Naive B cell (primary cell): ENCODE data around the gene DOK5. TPM values are rescaled to one million over a fixed set of nuclear protein-coding genes. Genes with fewer than 3 reads are reported as not detected.

Experiments
- ATAC-seq, 2 donors: fragments of 150-1000 bp; cut with Tn5 transposase; 2 replicates each; pipeline ENCODE4 v1.10.0; 2021; ENCODE audit warnings: low read depth in 2 of 2, mild to moderate bottlenecking in 2 of 2, moderate library complexity in 2 of 2
- DNase-seq: peaks from one replicate; pipeline ENCODE4 v3.0.0; 2022
- H3K27ac Mint-ChIP-seq, 6 donors: one replicate each; pipeline ENCODE4 v1.8.0; 2020 to 2022; ENCODE audit warnings: mild to moderate bottlenecking in 6 of 6, mixed read lengths in 6 of 6, moderate library complexity in 5 of 6, inconsistent platforms in 2 of 6
- H3K27me3 Mint-ChIP-seq, 3 donors: one replicate each; pipeline ENCODE4 v1.8.0; 2021 to 2022; ENCODE audit warnings: mixed read lengths in 3 of 3, mild to moderate bottlenecking in 1 of 3
- H3K36me3 Mint-ChIP-seq, 2 donors: one replicate each; pipeline ENCODE4 v1.8.0; 2020 to 2022; ENCODE audit warnings: mixed read lengths in 2 of 2, inconsistent platforms in 1 of 2, mild to moderate bottlenecking in 1 of 2
- H3K4me1 Mint-ChIP-seq, 3 donors: one replicate each; pipeline ENCODE4 v1.8.0; 2020 to 2022; ENCODE audit warnings: mixed read lengths in 3 of 3, inconsistent platforms in 1 of 3, mild to moderate bottlenecking in 1 of 3, moderate library complexity in 1 of 3
- H3K4me3 Mint-ChIP-seq, 8 donors: one replicate each; pipeline ENCODE4 v1.8.0; 2020 to 2022; ENCODE audit warnings: mild to moderate bottlenecking in 8 of 8, mixed read lengths in 8 of 8, moderate library complexity in 8 of 8, inconsistent platforms in 2 of 8
- H3K9me3 Mint-ChIP-seq, 7 donors: one replicate each; pipeline ENCODE4 v1.8.0; 2020 to 2022; ENCODE audit warnings: mixed read lengths in 7 of 7, mild to moderate bottlenecking in 5 of 7, inconsistent platforms in 2 of 7, moderate library complexity in 1 of 7
- polyA plus RNA-seq, 6 donors: library from polyadenylated mRNA; unstranded; fragments of 300-500 nt; fragmentation: Illumina TruSeq; gene quantifications; one replicate each; pipeline ENCODE4 v1.2.3, GENCODE V29; 2021; ENCODE audit warnings: low read depth in 6 of 6

The DOK5 gene
- polyA plus RNA-seq, 6 donors from 2014 or later = not detected

GRCh38 chr20:54560357-54560756 is 85.0 kb downstream of the DOK5 start:
- Mint-ChIP-seq H3K4me3 (peak overlapping the region in 1 of 8 donors; percentile 30), H3K27ac (no peak overlapping the region)
- no peak for ATAC-seq

GRCh38 chr20:54565255-54565654 is 89.9 kb downstream of the DOK5 start:
- ATAC-seq = no peak
- H3K4me1 Mint-ChIP-seq = no peaks in the 10 kb centered on the region
- H3K36me3 Mint-ChIP-seq = no peaks in the 10 kb centered on the region
- DNase-seq = no peak
- no peak overlapping the region for H3K4me3 Mint-ChIP-seq
- peaks cover 0 to 4% (median 1%) of the 10 kb centered on the region in 7 donors for H3K9me3 Mint-ChIP-seq
- H3K27ac Mint-ChIP-seq = no peak overlapping the region
- no peaks in the 10 kb centered on the region for H3K27me3 Mint-ChIP-seq

More at GRCh38 chr20:54560357-54560756, 85.0 kb downstream of the DOK5 start:
- H3K36me3 Mint-ChIP-seq = no peaks in the 10 kb centered on the region
- peaks cover 0 to 18% (median 0%) of the 10 kb centered on the region in 3 donors for H3K27me3 Mint-ChIP-seq
- no peak for DNase-seq
- peaks cover 0 to 4% (median 2%) of the 10 kb centered on the region in 7 donors for H3K9me3 Mint-ChIP-seq
- H3K4me1 Mint-ChIP-seq = no peaks in the 10 kb centered on the region

GRCh38 chr20:54566031-54566688 is 90.8 kb downstream of the DOK5 start:
- DNase-seq (no peak), ATAC-seq (no peak)
- no peaks in the 10 kb centered on the region for H3K27me3 Mint-ChIP-seq
- H3K4me3 Mint-ChIP-seq = no peak overlapping the region
- H3K27ac Mint-ChIP-seq = no peak overlapping the region
- no peaks in the 10 kb centered on the region for H3K4me1 Mint-ChIP-seq
- H3K9me3 Mint-ChIP-seq = peaks cover 0 to 3% (median 0%) of the 10 kb centered on the region in 7 donors
- H3K36me3 Mint-ChIP-seq = no peaks in the 10 kb centered on the region

GRCh38 chr20:54570561-54570960 is 95.2 kb downstream of the DOK5 start:
- H3K4me3 Mint-ChIP-seq = no peak overlapping the region
- DNase-seq (no peak), ATAC-seq (no peak)
- H3K27ac Mint-ChIP-seq = no peak overlapping the region
- H3K36me3 Mint-ChIP-seq = no peaks in the 10 kb centered on the region
- H3K4me1 Mint-ChIP-seq = no peaks in the 10 kb centered on the region
- H3K27me3 Mint-ChIP-seq = peaks cover 0 to 9% (median 0%) of the 10 kb centered on the region in 3 donors
- peaks cover 0 to 5% (median 0%) of the 10 kb centered on the region in 7 donors for H3K9me3 Mint-ChIP-seq

GRCh38 chr20:54572665-54573435 is 97.5 kb downstream of the DOK5 start:
- no peak overlapping the region for H3K27ac Mint-ChIP-seq
- H3K36me3 Mint-ChIP-seq = no peaks in the 10 kb centered on the region
- no peak overlapping the region for H3K4me3 Mint-ChIP-seq
- DNase-seq = no peak
- H3K4me1 Mint-ChIP-seq = no peaks in the 10 kb centered on the region
- peaks cover 0 to 5% (median 0%) of the 10 kb centered on the region in 7 donors for H3K9me3 Mint-ChIP-seq
- H3K27me3 Mint-ChIP-seq = peaks cover 0 to 9% (median 0%) of the 10 kb centered on the region in 3 donors
- ATAC-seq = no peak

- H3K27me3 Mint-ChIP-seq = peaks cover 0 to 9% (median 0%) of the 10 kb centered on the region in 3 donors
Observed at GRCh38 chr20:54573838-54574237, 98.4 kb downstream of the DOK5 start.

GRCh38 chr20:54576518-54576917 is 101.1 kb downstream of the DOK5 start:
- ATAC-seq (no peak), DNase-seq (no peak)
- H3K36me3 Mint-ChIP-seq = no peaks in the 10 kb centered on the region
- H3K27me3 Mint-ChIP-seq = peaks cover 0 to 9% (median 3%) of the 10 kb centered on the region in 3 donors
- H3K4me1 Mint-ChIP-seq = no peaks in the 10 kb centered on the region
- no peak overlapping the region for H3K27ac Mint-ChIP-seq
- no peak overlapping the region for H3K4me3 Mint-ChIP-seq
- H3K9me3 Mint-ChIP-seq = peaks cover 0 to 5% (median under 1%) of the 10 kb centered on the region in 7 donors

More at GRCh38 chr20:54573838-54574237, 98.4 kb downstream of the DOK5 start:
- no peak overlapping the region for H3K27ac Mint-ChIP-seq
- no peak for DNase-seq
- no peaks in the 10 kb centered on the region for H3K4me1 Mint-ChIP-seq
- ATAC-seq = no peak
- peaks cover 0 to 5% (median 0%) of the 10 kb centered on the region in 7 donors for H3K9me3 Mint-ChIP-seq
- no peaks in the 10 kb centered on the region for H3K36me3 Mint-ChIP-seq
- H3K4me3 Mint-ChIP-seq = no peak overlapping the region

GRCh38 chr20:54577637-54578036 is 102.2 kb downstream of the DOK5 start:
- H3K27me3 Mint-ChIP-seq = peaks cover 0 to 7% (median 3%) of the 10 kb centered on the region in 3 donors
- H3K9me3 Mint-ChIP-seq = peaks cover 0 to 8% (median 2%) of the 10 kb centered on the region in 7 donors
- no peaks in the 10 kb centered on the region for H3K36me3 Mint-ChIP-seq
- no peak overlapping the region for H3K27ac Mint-ChIP-seq
- no peak for ATAC-seq
- H3K4me1 Mint-ChIP-seq = no peaks in the 10 kb centered on the region
- no peak for DNase-seq
- peak overlapping the region in 1 of 8 donors; percentile 5 for H3K4me3 Mint-ChIP-seq

- Mint-ChIP-seq H3K4me3 (no peak overlapping the region), H3K36me3 (no peaks in the 10 kb centered on the region), H3K9me3 (peaks cover 5 to 26% (median 9%) of the 10 kb centered on the region in 7 donors), H3K27ac (no peak overlapping the region), H3K27me3 (peaks cover 16 to 20% (median 17%) of the 10 kb centered on the region in 3 donors), H3K4me1 (no peaks in the 10 kb centered on the region)
- ATAC-seq = no peak
- DNase-seq = no peak
Observed at GRCh38 chr20:54585217-54585616, 109.8 kb downstream of the DOK5 start.

GRCh38 chr20:54587408-54587807 is 112.0 kb downstream of the DOK5 start:
- no peak for ATAC-seq
- H3K36me3 Mint-ChIP-seq = no peaks in the 10 kb centered on the region

GRCh38 chr20:54589402-54590030 is 114.1 kb downstream of the DOK5 start:
- ATAC-seq (no peak), DNase-seq (no peak)
- Mint-ChIP-seq H3K4me3 (no peak overlapping the region), H3K27me3 (peaks cover 13 to 20% (median 14%) of the 10 kb centered on the region in 3 donors), H3K27ac (no peak overlapping the region), H3K36me3 (no peaks in the 10 kb centered on the region), H3K4me1 (no peaks in the 10 kb centered on the region), H3K9me3 (no peaks in the 10 kb centered on the region)

More at GRCh38 chr20:54587408-54587807, 112.0 kb downstream of the DOK5 start:
- Mint-ChIP-seq H3K9me3 (peaks cover 4 to 19% (median 7%) of the 10 kb centered on the region in 7 donors), H3K27ac (no peak overlapping the region), H3K27me3 (peaks cover 13 to 20% (median 20%) of the 10 kb centered on the region in 3 donors), H3K4me1 (no peaks in the 10 kb centered on the region), H3K4me3 (no peak overlapping the region)
- DNase-seq = no peak

GRCh38 chr20:54590856-54591255 is 115.5 kb downstream of the DOK5 start:
- ATAC-seq = no peak
- peaks cover 13 to 25% (median 14%) of the 10 kb centered on the region in 3 donors for H3K27me3 Mint-ChIP-seq
- H3K4me3 Mint-ChIP-seq = no peak overlapping the region
- no peak overlapping the region for H3K27ac Mint-ChIP-seq
- no peaks in the 10 kb centered on the region for H3K36me3 Mint-ChIP-seq
- no peak for DNase-seq
- H3K4me1 Mint-ChIP-seq = no peaks in the 10 kb centered on the region
- H3K9me3 Mint-ChIP-seq = peaks cover 0 to 4% (median 0%) of the 10 kb centered on the region in 7 donors

- Mint-ChIP-seq H3K27me3 (peaks cover 5 to 8% (median 7%) of the 10 kb centered on the region in 3 donors), H3K4me1 (no peaks in the 10 kb centered on the region), H3K4me3 (no peak overlapping the region), H3K9me3 (peaks cover 3 to 13% (median 6%) of the 10 kb centered on the region in 7 donors), H3K36me3 (peaks cover 6 to 9% of the 10 kb centered on the region in 2 donors), H3K27ac (no peak overlapping the region)
- DNase-seq (no peak), ATAC-seq (no peak)
Observed at GRCh38 chr20:54596651-54597050, 121.3 kb downstream of the DOK5 start.
